Astrocyte of the hippocampus (primary cell): ENCODE measurements around the gene THSD1.
"Not testable (repeated sequence)": the region's sequence is repeated elsewhere in the genome, so short reads cannot be mapped to it uniquely, and the experiment has no call there.

Source experiments
- DNase-seq: peaks from one replicate; pipeline ENCODE4 v3.0.0; 2011; ENCODE audit warnings: low read depth, low spot score

Gene THSD1

GRCh38 chr13:52411629-52412028 is 5.7 kb upstream of the THSD1 start:
- no peak for DNase-seq

DNA sequence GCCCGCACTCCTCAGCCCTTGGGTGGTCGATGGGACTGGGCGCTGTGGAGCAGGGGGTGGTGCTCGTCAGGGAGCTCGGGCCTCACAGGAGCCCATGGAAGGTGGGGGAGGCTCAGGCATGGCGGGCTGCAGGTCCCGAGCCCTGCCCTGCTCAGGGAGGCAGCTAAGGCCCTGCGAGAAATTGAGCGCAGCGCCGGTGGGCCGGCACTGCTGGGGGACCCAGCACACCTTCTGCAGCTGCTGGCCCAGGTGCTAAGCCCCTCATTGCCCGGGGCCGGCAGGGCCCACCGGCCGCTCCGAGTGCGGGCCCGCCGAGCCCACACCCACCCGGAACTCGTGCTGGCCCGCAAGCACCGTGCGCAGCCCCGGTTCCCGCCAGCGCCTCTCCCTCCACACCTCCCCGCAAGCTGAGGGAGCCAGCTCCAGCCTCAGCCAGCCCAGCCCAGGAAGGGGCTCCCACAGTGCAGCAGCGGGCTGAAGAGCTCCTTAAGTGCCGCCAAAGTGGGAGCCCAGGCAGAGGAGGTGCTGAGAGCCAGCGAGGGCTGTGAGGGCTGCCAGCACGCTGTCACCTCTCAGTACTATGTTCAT is 2.2 kb upstream of the THSD1 start:
- not testable (repeated sequence) for DNase-seq

- DNase-seq, result not testable (repeated sequence)
Observed at GRCh38 chr13:52407436-52407835, 1.5 kb upstream of the THSD1 start.

- no peak for DNase-seq
Observed at GRCh38 chr13:52406629-52407028, 657 bp upstream of the THSD1 start.

DNA sequence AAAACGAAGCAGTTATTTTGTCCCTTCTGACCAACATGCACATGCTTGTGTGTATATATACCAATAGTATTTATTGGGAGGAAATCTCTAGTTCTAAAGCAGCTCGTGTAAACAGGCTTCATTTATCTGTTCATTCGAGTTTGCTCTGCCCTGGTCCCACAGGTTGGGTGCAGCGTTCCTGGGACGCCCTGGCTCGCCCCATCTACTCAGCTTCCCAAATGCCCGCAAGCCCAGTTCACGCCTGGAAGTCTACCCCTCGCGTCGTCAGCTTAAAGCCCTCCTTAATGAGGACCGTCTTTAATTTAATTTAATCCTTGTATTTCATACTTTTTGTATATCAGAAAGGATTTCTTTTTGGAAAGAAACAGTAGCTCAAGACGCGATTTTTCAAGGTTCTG is 604 bp downstream of the THSD1 start:
- peak; percentile 27 for DNase-seq

DNA sequence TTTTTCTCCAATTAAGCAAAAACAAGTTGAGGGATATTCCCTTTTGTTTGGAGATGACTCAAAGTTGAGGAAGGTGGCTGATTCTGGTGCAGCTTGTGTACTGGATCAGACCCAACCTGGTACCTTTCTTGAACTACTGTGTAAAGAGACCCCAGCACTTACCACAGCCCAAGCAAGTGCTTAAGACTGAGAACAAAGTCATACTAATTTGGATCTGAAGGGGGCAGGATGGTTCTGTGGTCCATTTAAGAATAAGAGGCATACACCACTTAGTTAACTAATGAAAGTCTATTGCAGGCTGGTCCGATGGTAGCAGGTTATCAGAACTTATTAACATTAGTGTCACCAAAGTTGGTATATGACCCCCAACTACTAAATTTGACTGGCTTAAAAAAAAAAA is 6.3 kb downstream of the THSD1 start:
- DNase-seq, result no peak

DNA sequence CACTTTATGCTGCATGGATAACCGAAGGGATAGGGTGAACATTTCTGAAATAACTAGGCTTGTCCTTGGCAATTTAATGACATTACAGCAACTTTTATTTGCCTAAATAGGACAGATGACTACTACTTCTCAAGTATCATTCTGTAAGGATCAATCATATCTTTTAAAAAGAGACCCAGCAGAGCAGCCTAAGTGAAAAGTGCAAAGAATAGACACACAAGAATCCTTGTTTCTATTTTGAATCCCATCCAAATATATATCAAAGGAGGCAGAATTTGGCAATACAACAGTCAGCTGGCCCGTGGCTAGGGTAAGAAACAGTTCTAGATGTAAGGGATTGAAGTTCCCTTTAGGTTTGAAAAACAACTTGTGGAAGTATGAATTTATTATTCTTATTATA is 6.9 kb downstream of the THSD1 start:
- no peak for DNase-seq

DNA sequence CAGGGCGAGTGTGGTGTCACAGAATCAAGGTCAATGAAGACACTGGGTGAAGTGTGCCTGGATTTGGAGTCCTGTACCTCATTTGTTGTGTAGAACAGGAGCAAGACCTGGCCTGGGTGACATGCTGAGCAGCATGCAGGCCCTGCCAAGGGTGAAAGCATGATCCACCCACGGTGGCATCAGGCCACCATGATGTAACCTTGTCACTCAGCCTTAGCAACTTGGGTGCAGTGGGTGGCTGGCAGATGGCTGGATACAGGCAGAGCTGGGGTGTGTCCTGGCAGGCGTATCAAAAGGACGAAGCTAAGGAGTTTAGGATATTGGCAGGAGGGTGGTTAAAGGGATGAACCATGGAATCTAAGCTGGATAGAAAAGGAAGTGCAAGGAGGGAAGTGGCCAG is 10.3 kb downstream of the THSD1 start:
- DNase-seq, result no peak

DNA sequence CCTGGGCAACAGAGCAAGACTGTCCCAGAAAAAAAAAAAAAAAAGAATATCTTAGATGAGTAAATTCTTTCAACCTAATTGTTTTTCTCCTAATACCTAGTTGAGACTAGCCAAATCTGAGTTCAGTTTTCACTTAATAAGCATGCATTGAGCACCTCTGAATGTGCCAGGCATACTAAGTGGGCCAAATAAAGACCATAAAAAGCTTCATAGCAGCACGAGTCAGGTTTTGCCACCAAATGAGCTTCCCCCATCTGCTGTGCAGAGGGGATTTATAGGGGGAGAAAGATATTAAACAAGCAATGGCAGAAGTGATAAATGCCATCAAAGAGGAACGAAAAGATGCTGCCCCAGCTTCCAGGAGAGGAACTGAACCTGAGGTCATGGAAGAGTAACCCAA is 11.4 kb downstream of the THSD1 start:
- DNase-seq, result no peak

DNA sequence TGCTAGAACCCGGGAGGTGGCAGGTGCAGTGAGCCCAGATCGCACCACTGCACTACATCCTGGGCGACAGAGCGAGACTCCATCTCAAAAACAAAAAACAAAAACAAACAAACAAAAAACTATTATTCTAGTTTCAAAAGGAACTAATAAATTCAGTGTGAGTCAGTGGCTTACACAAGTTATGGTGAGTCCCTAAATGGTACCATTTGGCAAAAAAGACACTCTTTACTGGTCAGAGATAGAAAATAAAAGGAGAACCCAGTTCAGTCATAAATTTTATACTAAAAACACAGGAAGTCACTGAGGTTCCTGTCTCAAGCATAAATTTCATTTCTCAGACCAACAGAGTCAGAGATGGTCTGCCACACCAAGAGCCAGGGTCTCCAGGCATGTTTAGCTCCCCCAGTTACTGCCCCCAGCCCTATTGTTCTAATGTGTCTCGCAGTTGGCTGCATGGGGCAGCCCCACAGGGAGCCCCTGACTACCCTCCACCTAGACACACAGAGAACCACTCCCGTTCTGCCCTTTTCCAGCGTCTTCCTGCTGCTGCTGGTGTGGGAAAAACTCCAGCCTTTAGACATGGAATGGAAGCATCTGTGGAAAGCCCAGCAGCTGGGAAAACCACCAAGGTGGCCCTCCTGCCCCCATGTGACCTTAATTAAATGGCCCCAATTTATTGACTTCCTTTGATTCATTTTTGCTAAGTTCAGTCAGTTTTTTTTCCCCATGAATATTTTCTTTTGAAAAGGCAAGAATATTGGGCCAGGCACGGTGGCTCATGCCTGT is 12.2 kb downstream of the THSD1 start:
- no peak for DNase-seq

DNA sequence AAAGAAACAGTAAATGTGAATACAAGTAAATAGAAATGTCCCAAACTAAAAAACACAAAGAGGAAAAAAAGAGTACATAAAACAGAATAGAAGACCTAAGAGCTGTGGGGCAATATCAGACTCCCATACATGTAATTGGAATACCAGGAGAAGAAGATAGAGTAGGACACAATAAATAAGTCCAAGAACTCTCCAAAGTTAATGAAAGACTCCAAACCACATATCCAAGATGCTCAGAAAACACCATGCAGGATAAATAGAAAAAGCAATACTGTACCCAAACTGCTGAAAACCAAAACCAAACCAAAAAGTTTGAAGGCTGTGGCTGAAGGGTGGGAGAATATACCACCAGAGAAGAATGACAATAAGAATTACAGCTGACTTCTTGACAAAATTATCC is 18.3 kb downstream of the THSD1 start:
- no peak for DNase-seq

- DNase-seq, result no peak
Observed at GRCh38 chr13:52385870-52386269, 20.1 kb downstream of the THSD1 start.

DNA sequence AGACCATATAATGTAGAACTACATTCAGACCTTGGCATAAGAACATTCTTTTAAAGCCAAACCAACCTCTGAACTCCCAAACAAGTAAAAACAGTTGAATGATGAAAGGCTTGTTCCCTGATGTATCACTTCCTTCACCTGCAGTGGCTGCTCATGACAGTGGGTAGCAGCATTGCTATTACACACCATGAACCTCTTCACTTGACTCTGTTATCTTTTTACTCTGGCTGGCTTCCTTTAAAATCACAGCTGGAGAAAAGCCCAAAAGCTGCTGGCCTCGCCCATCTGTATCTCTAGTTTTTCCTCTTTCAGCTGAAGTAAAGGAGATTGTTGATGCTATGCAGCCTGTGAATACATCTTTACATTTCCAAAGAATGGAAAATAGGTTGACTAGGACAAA is 22.6 kb downstream of the THSD1 start:
- no peak for DNase-seq

GRCh38 chr13:52378312-52378711 is 27.7 kb downstream of the THSD1 start:
- no peak for DNase-seq

- DNase-seq, result no peak
Observed at GRCh38 chr13:52377898-52378297, 28.1 kb downstream of the THSD1 start.

GRCh38 chr13:52374873-52375411 is 31.0 kb downstream of the THSD1 start:
- DNase-seq, result no peak

DNA sequence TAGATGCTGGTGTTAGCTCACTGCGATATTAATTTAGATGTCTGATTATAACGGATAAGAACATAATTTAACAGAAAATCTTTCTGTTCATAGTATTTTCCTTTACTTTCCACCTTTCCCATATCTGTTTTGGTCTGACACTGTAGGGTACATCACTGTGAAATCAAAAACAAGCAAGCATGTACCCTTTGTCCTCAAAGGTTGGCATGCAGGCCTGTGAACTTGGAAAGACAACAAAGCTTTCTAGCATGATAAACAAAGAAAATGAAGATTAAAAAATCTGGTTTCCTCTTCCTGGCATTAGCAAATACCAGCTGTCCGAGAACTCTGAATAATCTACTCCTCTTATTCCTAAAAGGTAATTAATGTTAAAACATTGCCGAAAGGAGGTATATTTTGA is 31.6 kb downstream of the THSD1 start:
- DNase-seq, result no peak

GRCh38 chr13:52373277-52373676 is 32.7 kb downstream of the THSD1 start:
- not testable (repeated sequence) for DNase-seq

- DNase-seq, result peak; percentile 64
Observed at GRCh38 chr13:52371736-52372247, 34.2 kb downstream of the THSD1 start.

GRCh38 chr13:52366291-52366690 is 39.7 kb downstream of the THSD1 start:
- no peak for DNase-seq

GRCh38 chr13:52362169-52362887 is 43.6 kb downstream of the THSD1 start:
- not testable (repeated sequence) for DNase-seq

DNA sequence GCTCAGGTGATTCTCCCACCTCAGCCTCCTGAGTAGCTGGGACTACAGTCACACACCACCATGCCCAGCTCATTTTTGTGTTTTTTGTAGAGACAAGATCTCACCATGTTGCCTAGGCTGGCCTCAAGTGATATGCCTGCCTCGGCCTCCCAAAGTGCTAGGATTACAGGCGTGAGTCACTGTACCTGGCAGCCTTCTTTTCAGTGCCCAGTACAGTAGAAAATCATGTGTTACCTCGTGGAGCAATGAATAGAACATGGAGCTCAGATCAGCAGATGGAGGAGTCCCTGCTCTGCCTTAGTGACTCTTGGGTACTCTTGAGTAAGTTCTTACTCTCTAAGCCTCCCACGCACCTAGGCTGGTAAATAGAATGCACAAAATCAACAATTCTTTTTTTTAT is 44.7 kb downstream of the THSD1 start:
- DNase-seq, result no peak
